H7 (cell line): Measurements from ENCODE around the gene SMARCC2. TPM values are rescaled to one million over a fixed set of nuclear protein-coding genes. Genes with fewer than 3 reads are reported as not detected.
"Not testable (repeated sequence)": the region's sequence is repeated elsewhere in the genome, so short reads cannot be mapped to it uniquely, and the experiment has no call there.

Experiments
- DNase-seq: peaks from one replicate; pipeline ENCODE4 v3.0.0; 2012
- H3K27me3 ChIP-seq: 2 replicates; pipeline ENCODE4 v1.6.0; 2011; ENCODE audit warnings: mild to moderate bottlenecking, low read length; ENCODE audit not compliant: control insufficient read depth, insufficient read depth
- H3K36me3 ChIP-seq: replicated peaks from 2 replicates; pipeline ENCODE4 v1.5.1; 2011; ENCODE audit warnings: low read length; ENCODE audit not compliant: control insufficient read depth, insufficient read depth
- H3K4me3 ChIP-seq: 2 replicates; pipeline ENCODE4 v1.5.1; 2011; ENCODE audit warnings: low read depth, mild to moderate bottlenecking, control low read depth, low read length, moderate library complexity; ENCODE audit not compliant: insufficient read depth
- total RNA-seq: library from RNA; depleted of rRNA; stranded (reverse); fragments of >200 nt; shearing (Covaris generic); gene quantifications from 2 replicates; pipeline ENCODE4 v1.2.3, GENCODE V29; 2014

The SMARCC2 gene
- total RNA-seq, 1 experiment from 2014 or later, result 20.0 TPM

- Histone ChIP-seq H3K36me3 (no peaks in the 10 kb centered on the region), H3K27me3 (no peaks in the 10 kb centered on the region), H3K4me3 (no peak overlapping the region)
- no peak for DNase-seq
Observed at GRCh38 chr12:56197921-56198635, 8.8 kb upstream of the SMARCC2 start.

DNA sequence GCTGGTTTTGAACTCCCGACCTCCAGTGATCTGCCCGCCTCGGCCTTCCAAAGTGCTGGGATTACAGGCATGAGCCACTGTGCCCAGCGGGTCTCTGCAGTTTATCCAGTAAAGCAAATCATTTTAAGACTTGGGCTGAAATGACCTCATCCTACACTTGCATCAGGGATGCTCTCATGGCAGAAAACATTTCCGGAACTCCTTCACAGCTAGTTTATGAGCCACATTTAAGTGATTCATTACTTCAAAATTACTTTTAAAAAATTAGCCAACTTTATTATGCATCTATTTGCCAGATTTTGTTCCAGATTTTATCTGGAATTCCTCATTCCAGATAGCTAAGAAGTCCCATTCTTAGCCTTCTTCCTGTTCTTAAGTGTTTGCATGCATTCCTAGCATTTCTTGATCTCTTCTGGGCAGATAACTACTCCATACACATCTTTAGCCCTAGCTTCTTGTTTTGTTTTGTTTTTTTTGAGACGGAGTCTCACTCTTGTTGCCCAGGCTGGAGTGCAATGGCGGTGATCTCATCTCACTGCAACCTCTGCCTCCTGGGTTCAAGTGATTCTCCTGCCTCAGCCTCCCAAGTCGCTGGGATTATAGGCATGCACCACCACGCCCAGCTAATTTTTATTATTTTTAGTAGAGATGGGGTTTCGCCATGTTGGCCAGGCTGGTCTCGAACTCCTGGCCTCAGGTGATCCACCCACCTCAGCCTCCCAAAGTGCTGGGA, 7.7 kb upstream of the SMARCC2 start:
- not testable (repeated sequence) for H3K4me3 ChIP-seq, DNase-seq, H3K36me3 ChIP-seq, H3K27me3 ChIP-seq

DNA sequence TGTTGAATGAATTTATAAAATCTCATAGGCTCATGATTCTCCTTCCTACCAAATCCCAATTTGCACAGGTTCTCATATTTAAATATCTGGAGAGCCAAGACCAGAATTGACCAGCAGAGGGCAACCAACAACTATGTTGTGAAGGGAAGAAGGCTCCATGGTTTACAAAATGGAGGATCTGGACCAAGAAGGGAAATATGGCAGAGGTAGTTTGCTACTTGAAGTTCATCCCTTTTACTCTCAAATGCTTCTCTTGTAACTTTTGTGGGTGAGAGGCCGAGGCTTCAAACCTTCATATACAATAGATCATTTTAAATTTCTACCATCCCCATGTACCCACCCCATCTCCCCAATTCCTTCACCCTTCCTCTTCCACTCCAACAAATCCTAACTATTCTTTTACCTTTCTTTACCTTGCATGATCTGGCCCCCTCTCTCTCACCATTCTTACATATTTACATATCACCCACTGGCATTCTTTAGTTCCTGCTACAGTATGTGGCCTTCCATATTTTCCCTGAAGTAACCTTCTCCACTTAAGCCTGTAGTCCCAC, 3.8 kb upstream of the SMARCC2 start:
- H3K4me3 ChIP-seq, result no peak overlapping the region
- no peaks in the 10 kb centered on the region for H3K36me3 ChIP-seq
- DNase-seq, result peak; percentile 74
- no peaks in the 10 kb centered on the region; the same call in 1 of the 2 replicates for H3K27me3 ChIP-seq

GRCh38 chr12:56192582-56192981, 3.3 kb upstream of the SMARCC2 start:
- Histone ChIP-seq H3K4me3 (no peak overlapping the region), H3K27me3 (no peaks in the 10 kb centered on the region; the same call in 1 of the 2 replicates)

GRCh38 chr12:56190695-56191155, 1.4 kb upstream of the SMARCC2 start:
- Histone ChIP-seq H3K36me3 (peaks cover 6% of the 10 kb centered on the region), H3K27me3 (no peaks in the 10 kb centered on the region; the same call in 1 of the 2 replicates), H3K4me3 (peak overlapping the region; percentile 95)
- peak; percentile 46 for DNase-seq

More at GRCh38 chr12:56192582-56192981, 3.3 kb upstream of the SMARCC2 start:
- no peaks in the 10 kb centered on the region for H3K36me3 ChIP-seq
- DNase-seq, result no peak

- Histone ChIP-seq H3K27me3 (no peaks in the 10 kb centered on the region; the same call in 1 of the 2 replicates), H3K36me3 (peaks cover 7% of the 10 kb centered on the region), H3K4me3 (peak overlapping the region; percentile 95)
- DNase-seq, result peak; percentile 88
Observed at GRCh38 chr12:56189918-56190694, 823 bp upstream of the SMARCC2 start.

GRCh38 chr12:56188778-56189098, 545 bp downstream of the SMARCC2 start:
- H3K27me3 ChIP-seq, result no peaks in the 10 kb centered on the region; the same call in 1 of the 2 replicates
- H3K4me3 ChIP-seq, result peak overlapping the region; percentile 80
- peaks cover 20% of the 10 kb centered on the region for H3K36me3 ChIP-seq
- no peak for DNase-seq

DNA sequence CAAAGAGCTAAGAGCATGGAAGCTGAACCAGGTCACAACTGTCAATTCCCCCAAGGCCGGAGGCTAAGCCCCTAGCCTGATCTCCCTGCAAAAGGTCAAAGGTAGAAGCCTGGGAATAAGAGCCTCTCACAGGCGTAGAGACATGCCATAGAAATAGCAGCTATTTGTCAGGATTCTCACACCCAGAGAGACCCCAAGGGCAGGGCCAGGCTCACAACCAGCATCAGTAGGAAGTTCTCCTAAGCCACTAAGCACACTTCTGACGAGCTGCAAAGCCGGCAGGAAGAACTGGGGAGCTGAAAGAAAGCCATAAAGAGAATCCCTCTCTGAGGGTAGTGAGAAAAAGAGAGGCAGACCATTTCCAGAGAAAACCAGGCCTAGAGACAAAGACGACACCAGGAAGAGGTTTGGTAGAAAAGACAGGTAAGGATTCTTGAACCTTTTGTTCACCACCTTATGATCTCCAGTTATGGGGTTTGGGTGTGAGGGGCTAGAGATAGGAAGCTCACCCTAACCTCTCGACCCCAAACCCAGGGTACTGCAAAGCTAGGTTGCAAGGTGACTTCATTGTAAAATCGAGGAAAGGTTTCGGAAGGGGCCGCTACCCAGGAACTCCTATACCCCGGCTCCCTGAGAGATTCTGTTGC, 1.0 kb downstream of the SMARCC2 start:
- Histone ChIP-seq H3K36me3 (peaks cover 23% of the 10 kb centered on the region), H3K27me3 (no peaks in the 10 kb centered on the region; the same call in 1 of the 2 replicates), H3K4me3 (peak overlapping the region; percentile 80)
- no peak for DNase-seq

DNA sequence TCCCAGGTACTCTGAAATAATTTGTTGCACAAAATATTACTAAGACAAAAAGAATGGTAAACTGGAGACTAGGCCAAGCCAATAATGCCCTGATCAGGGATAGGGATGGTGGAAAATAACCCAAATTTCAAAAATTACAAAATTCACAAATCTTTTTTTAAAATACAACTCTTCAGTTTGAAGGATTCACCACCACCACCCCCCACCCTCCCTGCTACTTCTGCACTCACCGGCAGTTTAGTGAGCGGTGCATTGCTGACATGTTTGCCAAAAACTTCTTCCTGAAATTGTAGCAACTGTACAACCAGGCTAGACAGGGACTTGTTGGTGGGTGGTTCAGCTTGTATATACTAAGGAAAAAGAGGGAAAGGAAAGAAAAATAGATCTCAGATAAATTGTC, 2.3 kb downstream of the SMARCC2 start:
- peaks cover 27% of the 10 kb centered on the region for H3K36me3 ChIP-seq
- no peaks in the 10 kb centered on the region; the same call in 1 of the 2 replicates for H3K27me3 ChIP-seq
- no peak overlapping the region for H3K4me3 ChIP-seq
- DNase-seq, result no peak

- no peak overlapping the region for H3K4me3 ChIP-seq
- no peaks in the 10 kb centered on the region for H3K27me3 ChIP-seq
- H3K36me3 ChIP-seq, result peaks cover 41% of the 10 kb centered on the region
- DNase-seq, result no peak
Observed at GRCh38 chr12:56178347-56178746, 10.9 kb downstream of the SMARCC2 start.

- Histone ChIP-seq H3K4me3 (no peak overlapping the region), H3K27me3 (no peaks in the 10 kb centered on the region), H3K36me3 (peaks cover 55% of the 10 kb centered on the region)
- DNase-seq, result no peak
Observed at GRCh38 chr12:56172839-56173238, 16.4 kb downstream of the SMARCC2 start.

- Histone ChIP-seq H3K27me3 (no peaks in the 10 kb centered on the region), H3K36me3 (peaks cover 61% of the 10 kb centered on the region), H3K4me3 (no peak overlapping the region)
- no peak for DNase-seq
Observed at GRCh38 chr12:56169229-56169759, 20.0 kb downstream of the SMARCC2 start.

GRCh38 chr12:56165369-56165768, 23.9 kb downstream of the SMARCC2 start:
- no peaks in the 10 kb centered on the region for H3K27me3 ChIP-seq
- H3K4me3 ChIP-seq, result no peak overlapping the region
- peaks cover 55% of the 10 kb centered on the region for H3K36me3 ChIP-seq
- DNase-seq, result no peak

- H3K4me3 ChIP-seq, result no peak overlapping the region
- no peak for DNase-seq
- H3K27me3 ChIP-seq, result no peaks in the 10 kb centered on the region
- peaks cover 56% of the 10 kb centered on the region for H3K36me3 ChIP-seq
Observed at GRCh38 chr12:56164345-56164729, 24.9 kb downstream of the SMARCC2 start.
